Measurements from ENCODE around the gene CBLL1.

CBLL1 gene

GRCh38 chr7:107810626-107811025, 66.7 kb downstream of the CBLL1 start:
- DNase-seq (ENCODE audit: low read depth): no peak

All from HS-27A (cell line).